PC-9 (cell line): ENCODE measurements around the gene RC3H1.

Source experiments
- EZH2 ChIP-seq: fragments of 200-600 bp; sonication (generic); IDR thresholded peaks from 2 replicates; pipeline ENCODE4 v1.8.0; 2017; ENCODE audit warnings: antibody characterized with exemption, low read depth
- TF ChIP-seq, protein P1 (sequence below): fragments of 200-600 bp; sonication (generic); conservative IDR thresholded peaks from 2 replicates; pipeline ENCODE4 v1.6.1; 2017; ENCODE audit warnings: mixed run types, antibody characterized with exemption, mild to moderate bottlenecking, moderate library complexity

DNA sequence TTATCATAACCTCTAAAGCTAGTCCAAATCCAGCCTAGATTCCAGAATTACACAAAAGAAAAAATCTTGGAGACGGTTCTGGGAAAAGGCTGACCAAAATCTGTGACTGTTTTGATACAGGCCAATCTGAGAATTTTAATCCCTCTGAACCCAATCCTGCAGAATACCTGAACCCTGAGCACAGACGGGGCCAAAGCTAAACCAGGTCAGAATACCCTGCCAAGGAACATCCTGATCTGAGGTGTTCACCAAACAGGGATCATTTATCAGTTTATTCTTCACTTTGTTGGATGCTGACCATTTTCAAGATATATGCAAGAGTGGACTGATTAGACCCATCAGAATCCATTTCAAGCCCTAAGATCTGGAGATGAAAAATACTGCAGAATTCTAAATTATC, 3.6 kb downstream of the RC3H1 start:
- TF ChIP-seq, protein P1, sequence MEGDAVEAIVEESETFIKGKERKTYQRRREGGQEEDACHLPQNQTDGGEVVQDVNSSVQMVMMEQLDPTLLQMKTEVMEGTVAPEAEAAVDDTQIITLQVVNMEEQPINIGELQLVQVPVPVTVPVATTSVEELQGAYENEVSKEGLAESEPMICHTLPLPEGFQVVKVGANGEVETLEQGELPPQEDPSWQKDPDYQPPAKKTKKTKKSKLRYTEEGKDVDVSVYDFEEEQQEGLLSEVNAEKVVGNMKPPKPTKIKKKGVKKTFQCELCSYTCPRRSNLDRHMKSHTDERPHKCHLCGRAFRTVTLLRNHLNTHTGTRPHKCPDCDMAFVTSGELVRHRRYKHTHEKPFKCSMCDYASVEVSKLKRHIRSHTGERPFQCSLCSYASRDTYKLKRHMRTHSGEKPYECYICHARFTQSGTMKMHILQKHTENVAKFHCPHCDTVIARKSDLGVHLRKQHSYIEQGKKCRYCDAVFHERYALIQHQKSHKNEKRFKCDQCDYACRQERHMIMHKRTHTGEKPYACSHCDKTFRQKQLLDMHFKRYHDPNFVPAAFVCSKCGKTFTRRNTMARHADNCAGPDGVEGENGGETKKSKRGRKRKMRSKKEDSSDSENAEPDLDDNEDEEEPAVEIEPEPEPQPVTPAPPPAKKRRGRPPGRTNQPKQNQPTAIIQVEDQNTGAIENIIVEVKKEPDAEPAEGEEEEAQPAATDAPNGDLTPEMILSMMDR, result no peak
- no peak for TF ChIP-seq EZH2
